HepG2 (cell line): ENCODE results near the gene NLRP14.

Experiments
- KLF6 ChIP-seq: IDR thresholded peaks from 2 replicates; pipeline ENCODE4 v1.8.0; 2016; ENCODE audit warnings: missing biosample characterization, missing genetic modification reagents
- POLR2AphosphoS5 ChIP-seq: IDR thresholded peaks from 2 replicates; pipeline ENCODE4 v1.6.1; 2012; ENCODE audit warnings: low read depth, low read length
- REST ChIP-seq, 2 experiments: IDR thresholded peaks; 2 replicates each; pipeline ENCODE4 v1.6.1; 2011 to 2012; ENCODE audit warnings: low read length in 2 of 2, borderline replicate concordance in 1 of 2, low read depth in 1 of 2, mild to moderate bottlenecking in 1 of 2, moderate library complexity in 1 of 2
- SMAD1 ChIP-seq: sonication (generic); formaldehyde crosslinking; IDR thresholded peaks from 2 replicates; pipeline ENCODE4 v1.4.0; 2020; ENCODE audit warnings: missing genetic modification reagents, low read depth, mild to moderate bottlenecking, borderline replicate concordance
- SUZ12 ChIP-seq: fragments of 150-350 bp; IDR thresholded peaks from 2 replicates; pipeline ENCODE4 v1.6.1; 2014; ENCODE audit warnings: low read depth, low read length
- ZBTB2 ChIP-seq: sonication (generic); formaldehyde crosslinking; IDR thresholded peaks from 2 replicates; pipeline ENCODE4 v1.8.0; 2022; ENCODE audit warnings: low read depth, missing genetic modification reagents
- ZBTB21 ChIP-seq: sonication (generic); formaldehyde crosslinking; IDR thresholded peaks from 2 replicates; pipeline ENCODE4 v1.4.0; 2020; ENCODE audit warnings: missing genetic modification reagents

GRCh38 chr11:6995703-6996102 is 24.6 kb upstream of the NLRP14 start:
- no peak for TF ChIP-seq SMAD1 (CRISPR knock-in tag)
- no peak for TF ChIP-seq ZBTB2 (CRISPR knock-in tag)
- TF ChIP-seq REST (IDR thresholded peaks at IDR 0.05; ENCODE audit: borderline replicate concordance in 1 of 2, low read depth in 1 of 2, low read length in 2 of 2), result no peak
- TF ChIP-seq KLF6 (CRISPR knock-in tag), result no peak
- TF ChIP-seq ZBTB21, result no peak
- no peak for TF ChIP-seq POLR2AphosphoS5
- no peak for TF ChIP-seq SUZ12
